K562 (cell line): Measurements from ENCODE around the gene C19orf18. TPM values are rescaled to one million over a fixed set of nuclear protein-coding genes. Genes with fewer than 3 reads are reported as not detected.

ENCODE experiments used
- ATAC-seq: fragments of 200-7000 bp; cut with Tn5 transposase; 3 replicates; pipeline ENCODE4 v1.9.1; 2020; ENCODE audit warnings: moderate library complexity
- BruUV-seq: library from RNA; stranded (reverse); fragments of 400-500 nt; replicated peaks from 2 replicates; lab custom pipeline; 2021; lab: Mats Ljungman, UMichigan
- CTCF ChIA-PET: fragments of 300-600 bp; formaldehyde crosslinking; extraction: SDS; loops from one replicate; lab custom pipeline; 2021; ENCODE audit warnings: low intra/inter-chr PET ratio; lab: Yijun Ruan, JAX
- POLR2A ChIA-PET: fragments of 300-600, 350-650 bp; sonication (Branson Sonifier 250); formaldehyde crosslinking; extraction: SDS; loops from one replicate; lab custom pipeline; 2021; ENCODE audit warnings: antibody characterized with exemption, inconsistent platforms; lab: Yijun Ruan, JAX
- DNase-seq, 4 experiments: peaks; one replicate each; pipeline versions ENCODE4 v3.0.0 to v3.0.0-alpha.2; 2011 to 2018; ENCODE audit warnings: low spot score in 3 of 4, mixed read lengths in 3 of 4; ENCODE audit errors: extremely low read depth in 1 of 4
- FAIRE-seq: peaks from 2 replicates; lab custom pipeline; 2011; peaks lifted over from hg19 to GRCh38; lab: Jason Lieb, UNC
- H2AFZ ChIP-seq: 2 replicates; pipeline ENCODE4 v1.6.0; 2011; ENCODE audit warnings: low read depth, low read length, control low read depth, inconsistent platforms
- H3K27ac ChIP-seq: fragments of 200-600 bp; 3 replicates; pipeline ENCODE4 v1.8.0; 2011; ENCODE audit warnings: low read depth, mild to moderate bottlenecking, control low read depth, inconsistent platforms, low read length, moderate library complexity, mixed read lengths; ENCODE audit errors: extremely low read depth
- H3K27me3 ChIP-seq, 2 experiments: fragments of 300-600 bp in 1 of 2; 2 replicates in 1 of 2; 3 replicates in 1 of 2; pipeline versions ENCODE4 v1.6.0 to v1.8.0; 2011; ENCODE audit warnings: inconsistent platforms in 2 of 2, low read length in 2 of 2, mild to moderate bottlenecking in 1 of 2, mixed read lengths in 1 of 2, moderate library complexity in 1 of 2; ENCODE audit not compliant: control insufficient read depth in 2 of 2, insufficient read depth in 2 of 2
- H3K36me3 ChIP-seq: fragments of 300-600 bp; 3 replicates; pipeline ENCODE4 v1.8.0; 2011; ENCODE audit warnings: mild to moderate bottlenecking, low read length, inconsistent platforms; ENCODE audit not compliant: control insufficient read depth, insufficient read depth
- H3K4me1 ChIP-seq, 2 experiments: fragments of 200-600 bp in 1 of 2; replicated peaks in 1 of 2; 2 replicates in 1 of 2; 3 replicates in 1 of 2; pipeline versions ENCODE4 v1.5.1 to v1.8.0; 2011; ENCODE audit warnings: inconsistent platforms in 2 of 2, low read length in 2 of 2, mild to moderate bottlenecking in 1 of 2, mixed read lengths in 1 of 2, moderate library complexity in 1 of 2; ENCODE audit not compliant: control insufficient read depth in 2 of 2, insufficient read depth in 2 of 2
- H3K4me2 ChIP-seq: 2 replicates; pipeline ENCODE4 v1.6.1; 2011; ENCODE audit warnings: low read length, control low read depth, inconsistent platforms, mixed read lengths; ENCODE audit not compliant: insufficient read depth
- H3K4me3 ChIP-seq: fragments of 200-600 bp; sonication (generic), shearing (Covaris generic); 2 replicates; pipeline ENCODE4 v1.5.1; 2016; ENCODE audit warnings: control low read depth, inconsistent platforms
- H3K79me2 ChIP-seq: fragments of 200-600 bp; 3 replicates; pipeline ENCODE4 v1.8.0; 2011; ENCODE audit warnings: low read length, inconsistent platforms; ENCODE audit not compliant: control insufficient read depth, insufficient read depth
- H3K9ac ChIP-seq, 2 experiments: 2 replicates each; pipeline versions ENCODE4 v1.6.0 to v1.6.1; 2011; ENCODE audit warnings: low read depth in 2 of 2, low read length in 2 of 2, control low read depth in 1 of 2, inconsistent platforms in 1 of 2, mild to moderate bottlenecking in 1 of 2, mixed read lengths in 1 of 2; ENCODE audit not compliant: insufficient read depth in 1 of 2
- H3K9me1 ChIP-seq: one replicate; pipeline ENCODE4 v1.6.0; 2011; ENCODE audit warnings: inconsistent platforms, mild to moderate bottlenecking, low read length, moderate library complexity; ENCODE audit not compliant: control insufficient read depth, insufficient read depth
- H3K9me3 ChIP-seq: replicated peaks from 2 replicates; pipeline ENCODE4 v1.5.1; 2011; ENCODE audit warnings: low read depth, low read length, inconsistent platforms; ENCODE audit not compliant: control insufficient read depth, insufficient read depth
- H4K20me1 ChIP-seq: replicated peaks from 2 replicates; pipeline ENCODE4 v1.6.1; 2011; ENCODE audit warnings: low read length, inconsistent platforms, mixed read lengths; ENCODE audit not compliant: control insufficient read depth, insufficient read depth
- FOXJ2 ChIP-seq: fragments of 200-800 bp; sonication (Bioruptor generic); IDR thresholded peaks from 2 replicates; pipeline ENCODE4 v1.6.1; 2016; ENCODE audit warnings: missing genetic modification characterization, missing compliant biosample characterization
- FUS ChIP-seq: fragments of 200-400 bp; formaldehyde crosslinking; optimal IDR thresholded peaks from 2 replicates; pipeline ENCODE3; 2017; ENCODE audit warnings: low read depth, low read length
- KLF16 ChIP-seq: IDR thresholded peaks from 2 replicates; pipeline ENCODE4 v1.6.1; 2016; ENCODE audit warnings: antibody characterized with exemption
- PML ChIP-seq: IDR thresholded peaks from 2 replicates; pipeline ENCODE4 v1.6.1; 2012; ENCODE audit warnings: low read length, inconsistent platforms
- SAFB2 ChIP-seq: fragments of 200-400 bp; formaldehyde crosslinking; IDR thresholded peaks from 2 replicates; pipeline ENCODE4 v1.6.1; 2018; ENCODE audit warnings: borderline replicate concordance, low read length, low read depth, moderate library complexity; ENCODE audit not compliant: severe bottlenecking
- SPI1 ChIP-seq: IDR thresholded peaks from 2 replicates; pipeline ENCODE4 v1.6.1; 2011; ENCODE audit warnings: low read depth, low read length, control low read depth, borderline replicate concordance
- SRSF1 ChIP-seq: fragments of 200-400 bp; formaldehyde crosslinking; IDR thresholded peaks from 2 replicates; pipeline ENCODE4 v1.6.1; 2017; ENCODE audit warnings: mild to moderate bottlenecking, low read depth, low read length, moderate library complexity
- ZKSCAN3 ChIP-seq: fragments of 250-450 bp; sonication (Bioruptor Pico); IDR thresholded peaks from 2 replicates; pipeline ENCODE4 v1.4.0; 2020
- WGBS: fragments of 100-300 bp; shearing (Covaris generic); methylation state at CpG from one replicate; pipeline ENCODE4 v1.1.6; 2016; ENCODE audit warnings: low coverage, mixed read lengths; ENCODE audit not compliant: insufficient coverage; ENCODE audit errors: missing lambda C conversion rate; 5-methylcytosine and 5-hydroxymethylcytosine counted together
- in situ Hi-C: fragments of 300-500 bp; cut with MboI; formaldehyde crosslinking; loops from 4 replicates; pipeline ENCODE4 v1.15.0; 2018; ENCODE audit warnings: inconsistent platforms, mixed read lengths
- intact Hi-C: fragments of 100-400 bp; cut with micrococcal nuclease; formaldehyde crosslinking; loops from 2 replicates; pipeline ENCODE4 v1.14.2; 2022
- polyA plus RNA-seq, 8 experiments: library from polyadenylated mRNA; depleted of rRNA in 4 of 8; stranded (reverse) in 5 of 8; unstranded in 3 of 8; fragments of >200 nt; fragmentation: Nextera tagmentation in 2 of 8; fragmentation: Illumina TruSeq in 1 of 8; extraction: Ambion mirVana in 2 of 8; extraction: Trizol in 1 of 8; gene quantifications; 2 replicates each; pipeline versions ENCODE4 v1.2.1 to v1.2.3, GENCODE V29; 2011 to 2014; ENCODE audit warnings: inconsistent platforms in 1 of 8, missing spikeins in 1 of 8
- total RNA-seq, 7 experiments: library from RNA; depleted of rRNA in 6 of 7; stranded (reverse); fragments of >200 nt in 6 of 7; fragmentation: Illumina TruSeq in 2 of 7; extraction: Trizol in 2 of 7; gene quantifications; 2 replicates each; pipeline versions ENCODE4 v1.2.1 to v1.2.3, GENCODE V29; 2011 to 2021; ENCODE audit warnings: low replicate concordance in 1 of 7
- TF ChIP-seq, protein P1 (sequence below), 2 experiments: fragments of 150-350 bp in 1 of 2; IDR thresholded peaks; 2 replicates each; pipeline ENCODE4 v1.6.1; 2012 to 2016; ENCODE audit warnings: low read depth in 2 of 2, low read length in 2 of 2, mild to moderate bottlenecking in 1 of 2, moderate library complexity in 1 of 2
- TF ChIP-seq, protein P2 (sequence below): sonication (generic); formaldehyde crosslinking; IDR thresholded peaks from 2 replicates; pipeline ENCODE4 v1.8.1; 2023; ENCODE audit warnings: mild to moderate bottlenecking, missing genetic modification reagents

The C19orf18 gene
- total and polyA plus RNA-seq, 9 of the 15 experiments (the other 6 are each of a cell fraction or from before 2014, with no cell fraction given): not detected

DNA sequence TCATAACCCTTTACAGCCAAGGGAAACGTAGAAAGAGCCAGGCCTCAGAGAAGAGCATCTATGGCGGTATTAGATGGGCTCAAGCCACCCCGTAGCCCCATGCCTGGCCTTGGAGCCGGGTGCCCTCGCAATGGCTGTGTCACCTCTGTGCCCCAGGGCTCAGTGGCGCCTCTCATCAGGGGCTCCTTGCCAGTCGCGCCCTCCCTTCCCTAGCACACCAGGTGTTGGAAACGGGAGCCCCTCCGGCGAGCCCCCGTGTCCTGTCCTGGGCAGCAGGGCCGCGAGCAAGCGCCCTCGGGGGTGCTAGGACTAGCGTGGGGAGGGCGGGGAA lies 27.3 kb downstream of the C19orf18 start:
- TF ChIP-seq KLF16 (no peak), FOXJ2 (no peak), SPI1 (no peak)
- no peaks in the 10 kb centered on the region for H3K4me1 ChIP-seq
- peak overlapping the region; percentile 34 for H3K4me3 ChIP-seq
- H3K9me1 ChIP-seq: no peaks in the 10 kb centered on the region
- H4K20me1 ChIP-seq: no peaks in the 10 kb centered on the region
- ChIA-PET CTCF (interaction anchor here (0.6 kb wide), 1 partner anchor 252 kb away, joined by 3 read pairs; no protein-coding TSS in a partner anchor), POLR2A (no interaction called here)
- H3K4me2 ChIP-seq: no peak overlapping the region
- no TSS peak for BruUV-seq
- in situ Hi-C loops (no loop called here), intact Hi-C loops (no loop called here)
- WGBS: 8% methylated on average over 14 of the region's 18 CpGs
- no peak overlapping the region for H2AFZ ChIP-seq
- H3K27ac ChIP-seq: no peak overlapping the region
- no peaks in the 10 kb centered on the region for H3K27me3 ChIP-seq
- H3K9ac ChIP-seq: no peak overlapping the region
- ATAC-seq: no peak
- H3K79me2 ChIP-seq: no peaks in the 10 kb centered on the region
- no peak for DNase-seq
- H3K9me3 ChIP-seq: no peaks in the 10 kb centered on the region; the same call in 1 of the 2 replicates
- H3K36me3 ChIP-seq: no peaks in the 10 kb centered on the region
- FAIRE-seq: no peak

DNA sequence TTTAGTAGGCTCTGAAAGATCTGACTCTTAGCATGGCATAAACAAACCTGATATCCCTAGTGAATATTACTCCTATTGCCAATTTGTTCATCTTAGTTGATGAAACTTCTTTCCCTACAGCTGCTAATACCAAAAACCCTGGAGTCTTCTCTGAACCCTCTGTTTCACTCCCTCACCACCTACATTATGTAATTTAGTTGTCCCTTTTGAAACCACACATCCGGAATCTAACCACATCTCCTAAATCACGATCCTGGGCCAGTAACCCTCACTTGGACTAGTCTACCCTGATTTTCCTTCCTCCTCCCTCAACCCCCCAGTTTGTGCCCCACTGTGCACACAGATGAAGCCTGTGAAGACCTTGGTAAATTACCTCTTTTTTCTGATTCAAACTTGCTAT lies 28.0 kb downstream of the C19orf18 start:
- Histone ChIP-seq H3K9me3 (no peaks in the 10 kb centered on the region; the same call in 1 of the 2 replicates), H3K27ac (no peak overlapping the region), H3K4me1 (no peaks in the 10 kb centered on the region), H3K4me3 (no peak overlapping the region; the same call in 1 of the 2 replicates), H3K36me3 (no peaks in the 10 kb centered on the region), H3K4me2 (no peak overlapping the region), H3K79me2 (no peaks in the 10 kb centered on the region), H2AFZ (no peak overlapping the region), H3K9ac (no peak overlapping the region), H3K9me1 (no peaks in the 10 kb centered on the region), H4K20me1 (no peaks in the 10 kb centered on the region), H3K27me3 (no peaks in the 10 kb centered on the region)
- POLR2A ChIA-PET: no interaction called here
- in situ Hi-C loops: no loop called here
- CTCF ChIA-PET: interaction anchor here (0.6 kb wide), 1 partner anchor 253 kb away, joined by 3 read pairs; no protein-coding TSS in a partner anchor
- intact Hi-C loops: no loop called here
- FAIRE-seq (no peak), ATAC-seq (no peak), DNase-seq (no peak)
- no TSS peak for BruUV-seq
- 0% methylated on average over 2 of the region's 2 CpGs for WGBS
- TF ChIP-seq SAFB2 (no peak), PML (no peak), FUS (no peak), SRSF1 (no peak), ZKSCAN3 (CRISPR knock-in tag) (no peak)
- TF ChIP-seq, protein P1, sequence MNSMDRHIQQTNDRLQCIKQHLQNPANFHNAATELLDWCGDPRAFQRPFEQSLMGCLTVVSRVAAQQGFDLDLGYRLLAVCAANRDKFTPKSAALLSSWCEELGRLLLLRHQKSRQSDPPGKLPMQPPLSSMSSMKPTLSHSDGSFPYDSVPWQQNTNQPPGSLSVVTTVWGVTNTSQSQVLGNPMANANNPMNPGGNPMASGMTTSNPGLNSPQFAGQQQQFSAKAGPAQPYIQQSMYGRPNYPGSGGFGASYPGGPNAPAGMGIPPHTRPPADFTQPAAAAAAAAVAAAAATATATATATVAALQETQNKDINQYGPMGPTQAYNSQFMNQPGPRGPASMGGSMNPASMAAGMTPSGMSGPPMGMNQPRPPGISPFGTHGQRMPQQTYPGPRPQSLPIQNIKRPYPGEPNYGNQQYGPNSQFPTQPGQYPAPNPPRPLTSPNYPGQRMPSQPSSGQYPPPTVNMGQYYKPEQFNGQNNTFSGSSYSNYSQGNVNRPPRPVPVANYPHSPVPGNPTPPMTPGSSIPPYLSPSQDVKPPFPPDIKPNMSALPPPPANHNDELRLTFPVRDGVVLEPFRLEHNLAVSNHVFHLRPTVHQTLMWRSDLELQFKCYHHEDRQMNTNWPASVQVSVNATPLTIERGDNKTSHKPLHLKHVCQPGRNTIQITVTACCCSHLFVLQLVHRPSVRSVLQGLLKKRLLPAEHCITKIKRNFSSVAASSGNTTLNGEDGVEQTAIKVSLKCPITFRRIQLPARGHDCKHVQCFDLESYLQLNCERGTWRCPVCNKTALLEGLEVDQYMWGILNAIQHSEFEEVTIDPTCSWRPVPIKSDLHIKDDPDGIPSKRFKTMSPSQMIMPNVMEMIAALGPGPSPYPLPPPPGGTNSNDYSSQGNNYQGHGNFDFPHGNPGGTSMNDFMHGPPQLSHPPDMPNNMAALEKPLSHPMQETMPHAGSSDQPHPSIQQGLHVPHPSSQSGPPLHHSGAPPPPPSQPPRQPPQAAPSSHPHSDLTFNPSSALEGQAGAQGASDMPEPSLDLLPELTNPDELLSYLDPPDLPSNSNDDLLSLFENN (IDR thresholded peaks at IDR 0.05; ENCODE audit: low read depth in 2 of 2, low read length in 2 of 2): no peak
- TF ChIP-seq, protein P2, sequence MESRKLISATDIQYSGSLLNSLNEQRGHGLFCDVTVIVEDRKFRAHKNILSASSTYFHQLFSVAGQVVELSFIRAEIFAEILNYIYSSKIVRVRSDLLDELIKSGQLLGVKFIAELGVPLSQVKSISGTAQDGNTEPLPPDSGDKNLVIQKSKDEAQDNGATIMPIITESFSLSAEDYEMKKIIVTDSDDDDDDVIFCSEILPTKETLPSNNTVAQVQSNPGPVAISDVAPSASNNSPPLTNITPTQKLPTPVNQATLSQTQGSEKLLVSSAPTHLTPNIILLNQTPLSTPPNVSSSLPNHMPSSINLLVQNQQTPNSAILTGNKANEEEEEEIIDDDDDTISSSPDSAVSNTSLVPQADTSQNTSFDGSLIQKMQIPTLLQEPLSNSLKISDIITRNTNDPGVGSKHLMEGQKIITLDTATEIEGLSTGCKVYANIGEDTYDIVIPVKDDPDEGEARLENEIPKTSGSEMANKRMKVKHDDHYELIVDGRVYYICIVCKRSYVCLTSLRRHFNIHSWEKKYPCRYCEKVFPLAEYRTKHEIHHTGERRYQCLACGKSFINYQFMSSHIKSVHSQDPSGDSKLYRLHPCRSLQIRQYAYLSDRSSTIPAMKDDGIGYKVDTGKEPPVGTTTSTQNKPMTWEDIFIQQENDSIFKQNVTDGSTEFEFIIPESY (CRISPR knock-in tag): no peak
